ENCODE measurements around the gene VTI1A.
"Not testable (repeated sequence)": the region's sequence is repeated elsewhere in the genome, so short reads cannot be mapped to it uniquely, and the experiment has no call there.

VTI1A gene

GRCh38 chr10:112842832-112843360 lies 395.9 kb downstream of the VTI1A start:
- no peak for DNase-seq

GRCh38 chr10:112843623-112844022 lies 396.6 kb downstream of the VTI1A start:
- DNase-seq = no peak

- no peak for DNase-seq
These were observed 397.9 kb downstream of the VTI1A start for GRCh38 chr10:112844681-112845544.

GRCh38 chr10:112847778-112848177 lies 400.8 kb downstream of the VTI1A start:
- DNase-seq = no peak

GRCh38 chr10:112848228-112848627 lies 401.2 kb downstream of the VTI1A start:
- no peak for DNase-seq

- DNase-seq = no peak
These were observed 401.9 kb downstream of the VTI1A start for GRCh38 chr10:112848868-112849430.

- DNase-seq = no peak
These were observed 402.5 kb downstream of the VTI1A start for GRCh38 chr10:112849546-112849945.

- no peak for DNase-seq
These were observed 404.2 kb downstream of the VTI1A start for GRCh38 chr10:112851181-112851580.

GRCh38 chr10:112851588-112852211 lies 404.7 kb downstream of the VTI1A start:
- DNase-seq = no peak

- DNase-seq = no peak
These were observed 405.3 kb downstream of the VTI1A start for GRCh38 chr10:112852306-112852705.

- no peak for DNase-seq
These were observed 408.1 kb downstream of the VTI1A start for GRCh38 chr10:112855134-112855533.

GRCh38 chr10:112857493-112857892 lies 410.5 kb downstream of the VTI1A start:
- DNase-seq = no peak

- no peak for DNase-seq
These were observed 412.1 kb downstream of the VTI1A start for GRCh38 chr10:112858986-112859651.

- DNase-seq = no peak
These were observed 412.8 kb downstream of the VTI1A start for GRCh38 chr10:112859793-112860192.

- DNase-seq = not testable (repeated sequence)
These were observed 416.4 kb downstream of the VTI1A start for GRCh38 chr10:112863461-112863860.

All from NCI-H2081 (cell line).